ENCODE measurements around the gene ALDH9A1.
"Not testable (repeated sequence)": the region's sequence is repeated elsewhere in the genome, so short reads cannot be mapped to it uniquely, and the experiment has no call there.

DNA sequence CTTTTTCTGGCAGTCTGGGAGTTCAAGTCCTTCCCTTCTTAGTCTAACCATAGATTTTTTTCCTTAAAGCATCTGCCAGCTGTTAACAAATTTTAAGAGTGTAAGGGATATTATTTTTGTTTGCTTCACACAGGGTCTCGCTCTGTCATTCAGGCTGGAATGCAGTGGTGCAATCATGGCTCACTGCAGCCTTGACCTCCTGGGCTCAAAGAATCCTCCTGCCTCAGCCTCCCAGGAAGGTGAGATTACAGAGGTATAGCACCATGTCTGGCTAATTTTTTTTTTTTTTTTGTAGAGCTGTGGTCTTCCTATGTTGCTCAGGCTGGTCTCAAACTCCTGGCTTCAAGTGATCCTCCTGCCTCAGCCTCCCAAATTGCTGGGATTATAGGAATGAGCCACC lies 46.6 kb upstream of the ALDH9A1 start:
- TF ChIP-seq, protein P1, sequence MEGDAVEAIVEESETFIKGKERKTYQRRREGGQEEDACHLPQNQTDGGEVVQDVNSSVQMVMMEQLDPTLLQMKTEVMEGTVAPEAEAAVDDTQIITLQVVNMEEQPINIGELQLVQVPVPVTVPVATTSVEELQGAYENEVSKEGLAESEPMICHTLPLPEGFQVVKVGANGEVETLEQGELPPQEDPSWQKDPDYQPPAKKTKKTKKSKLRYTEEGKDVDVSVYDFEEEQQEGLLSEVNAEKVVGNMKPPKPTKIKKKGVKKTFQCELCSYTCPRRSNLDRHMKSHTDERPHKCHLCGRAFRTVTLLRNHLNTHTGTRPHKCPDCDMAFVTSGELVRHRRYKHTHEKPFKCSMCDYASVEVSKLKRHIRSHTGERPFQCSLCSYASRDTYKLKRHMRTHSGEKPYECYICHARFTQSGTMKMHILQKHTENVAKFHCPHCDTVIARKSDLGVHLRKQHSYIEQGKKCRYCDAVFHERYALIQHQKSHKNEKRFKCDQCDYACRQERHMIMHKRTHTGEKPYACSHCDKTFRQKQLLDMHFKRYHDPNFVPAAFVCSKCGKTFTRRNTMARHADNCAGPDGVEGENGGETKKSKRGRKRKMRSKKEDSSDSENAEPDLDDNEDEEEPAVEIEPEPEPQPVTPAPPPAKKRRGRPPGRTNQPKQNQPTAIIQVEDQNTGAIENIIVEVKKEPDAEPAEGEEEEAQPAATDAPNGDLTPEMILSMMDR (IDR thresholded peaks at IDR 0.05 in 4 of 5, conservative IDR thresholded peaks at IDR 0.05 in 1 of 5) = not testable (repeated sequence)
- not testable (repeated sequence) for TF ChIP-seq POLR2A (IDR thresholded peaks at IDR 0.05)
